Measurements from ENCODE around the gene KIAA1958. TPM values are rescaled to one million over a fixed set of nuclear protein-coding genes. Genes with fewer than 3 reads are reported as not detected.

Gene KIAA1958
- total and polyA plus RNA-seq, 10 of the 15 experiments (the other 5 are each of a cell fraction or from before 2014, with no cell fraction given), result 0.53 to 8.7 (median 4.0) TPM

- TF ChIP-seq ZNF384 (IDR thresholded peaks at IDR 0.05; ENCODE audit: borderline replicate concordance, low read depth, low read length), result peak; percentile 18; the same call in 1 of the 2 replicates
- TF ChIP-seq PRDM15 (CRISPR knock-in tag; IDR thresholded peaks at IDR 0.05), result no peak
- no peak for TF ChIP-seq BRCA1 (IDR thresholded peaks at IDR 0.05; ENCODE audit: low read depth, low read length)
- no peak for TF ChIP-seq NFXL1 (IDR thresholded peaks at IDR 0.05; ENCODE audit: borderline replicate concordance)
- no peak for TF ChIP-seq ZSCAN29 (IDR thresholded peaks at IDR 0.05)
- TF ChIP-seq SP1 (IDR thresholded peaks at IDR 0.05; ENCODE audit: low read depth, low read length), result peak; percentile 71
- TF ChIP-seq FOS (IDR thresholded peaks at IDR 0.05; ENCODE audit: borderline replicate concordance, extremely low read depth, insufficient read length), result no peak
- TF ChIP-seq ZBTB40 (IDR thresholded peaks at IDR 0.05; ENCODE audit: borderline replicate concordance), result peak; percentile 81; the same call in 1 of the 2 replicates
- no peak for TF ChIP-seq PAX8 (IDR thresholded peaks at IDR 0.05)
- no peak for TF ChIP-seq ZNF622 (IDR thresholded peaks at IDR 0.05)
- TF ChIP-seq E4F1 (IDR thresholded peaks at IDR 0.05; ENCODE audit: borderline replicate concordance, partially characterized antibody), result peak; percentile 62
- TF ChIP-seq TBL1XR1 (IDR thresholded peaks at IDR 0.05; ENCODE audit: low read depth, low read length), result peak; percentile 64; the same call in 1 of the 2 replicates
- TF ChIP-seq HDGF (IDR thresholded peaks at IDR 0.05), result 0 out of 2 replicates have a peak, but pooled peaks have one; percentile 30
- TF ChIP-seq NFIC (IDR thresholded peaks at IDR 0.05; ENCODE audit: low read depth, low read length), result no peak
- peak; percentile 80 for TF ChIP-seq RELB (IDR thresholded peaks at IDR 0.05; ENCODE audit: low read depth)
Measured at GRCh38 chr9:112717661-112718331, 231.2 kb downstream of the KIAA1958 start, which contains the start of gene INIP (continued).

Data from GM12878 (cell line).